Neural cell (in vitro differentiated cells): ENCODE results near the gene RSPO4. TPM values are rescaled to one million over a fixed set of nuclear protein-coding genes. Genes with fewer than 3 reads are reported as not detected.

Source experiments
- H2AFZ ChIP-seq: fragments of 200-600, 300-800 bp; sonication (generic), shearing (Covaris generic); 2 replicates; pipeline ENCODE4 v1.6.0; 2014; ENCODE audit warnings: low read depth, mild to moderate bottlenecking, antibody characterized with exemption, low read length, moderate library complexity
- H3F3A ChIP-seq: fragments of 200-600 bp; shearing (Covaris generic); 2 replicates; pipeline ENCODE4 v1.6.1; 2016; ENCODE audit warnings: mild to moderate bottlenecking, moderate library complexity, mixed read lengths, antibody characterized with exemption, low read length; ENCODE audit not compliant: insufficient read depth, poor library complexity, severe bottlenecking
- H3K27ac ChIP-seq: fragments of 200-600, 300-800 bp; sonication (generic), shearing (Covaris generic); 2 replicates; pipeline ENCODE4 v1.5.1; 2014; ENCODE audit warnings: mild to moderate bottlenecking, low read length, moderate library complexity
- H3K27me3 ChIP-seq: fragments of 300-800, 200-600 bp; sonication (generic), shearing (Covaris generic); 2 replicates; pipeline ENCODE4 v1.6.0; 2014; ENCODE audit warnings: mild to moderate bottlenecking, low read depth, low read length, moderate library complexity; ENCODE audit not compliant: insufficient read depth
- H3K36me3 ChIP-seq: fragments of 300-800, 200-600 bp; sonication (generic), shearing (Covaris generic); 2 replicates; pipeline ENCODE4 v1.5.1; 2014; ENCODE audit warnings: mild to moderate bottlenecking, antibody characterized with exemption, low read length, moderate library complexity; ENCODE audit not compliant: insufficient read depth
- H3K4me2 ChIP-seq: fragments of 300-800, 200-600 bp; sonication (generic), shearing (Covaris generic); 2 replicates; pipeline ENCODE4 v1.6.0; 2014; ENCODE audit warnings: mild to moderate bottlenecking, low read length
- H3K4me3 ChIP-seq: fragments of 300-800, 200-600 bp; sonication (generic), shearing (Covaris generic); 2 replicates; pipeline ENCODE4 v1.5.1; 2014; ENCODE audit warnings: mild to moderate bottlenecking, low read length, moderate library complexity
- H3K79me2 ChIP-seq: fragments of 200-600 bp; shearing (Covaris generic); replicated peaks from 2 replicates; pipeline ENCODE4 v1.6.0; 2014; ENCODE audit warnings: mild to moderate bottlenecking, low read length, moderate library complexity; ENCODE audit not compliant: insufficient read depth
- H3K9ac ChIP-seq: fragments of 300-800, 200-600 bp; sonication (generic), shearing (Covaris generic); 2 replicates; pipeline ENCODE4 v1.6.1; 2016; ENCODE audit warnings: mild to moderate bottlenecking, low read length, mixed read lengths
- H3K9me2 ChIP-seq: fragments of 200-600 bp; shearing (Covaris generic); 2 replicates; pipeline ENCODE4 v1.6.1; 2016; ENCODE audit warnings: mild to moderate bottlenecking, low read length, mixed read lengths; ENCODE audit not compliant: insufficient read depth
- H3K9me3 ChIP-seq: fragments of 200-600, 300-800 bp; sonication (generic), shearing (Covaris generic); 2 replicates; pipeline ENCODE4 v1.6.1; 2016; ENCODE audit warnings: mild to moderate bottlenecking, mixed run types, low read length, moderate library complexity, mixed read lengths
- H4K20me1 ChIP-seq: fragments of 200-600 bp; shearing (Covaris generic); 2 replicates; pipeline ENCODE4 v1.6.1; 2016; ENCODE audit warnings: mild to moderate bottlenecking, mixed run types; ENCODE audit not compliant: insufficient read depth
- EP300 ChIP-seq: fragments of 450-650 bp; conservative IDR thresholded peaks from 2 replicates; pipeline ENCODE4 v1.6.1; 2014; ENCODE audit warnings: antibody characterized with exemption, mild to moderate bottlenecking, moderate library complexity; ENCODE audit not compliant: poor library complexity, severe bottlenecking
- EZH2 ChIP-seq: fragments of 200-600, 300-800 bp; shearing (Covaris generic), sonication (generic); IDR thresholded peaks from 2 replicates; pipeline ENCODE4 v1.6.1; 2014; ENCODE audit warnings: antibody characterized with exemption, low read length, borderline replicate concordance, mild to moderate bottlenecking; ENCODE audit not compliant: insufficient read depth, poor library complexity, severe bottlenecking
- MXI1 ChIP-seq: fragments of 450-650 bp; conservative IDR thresholded peaks from 2 replicates; pipeline ENCODE4 v1.6.1; 2014; ENCODE audit warnings: antibody characterized with exemption, mild to moderate bottlenecking; ENCODE audit not compliant: poor library complexity, severe bottlenecking
- POLR2AphosphoS5 ChIP-seq: IDR thresholded peaks from 2 replicates; pipeline ENCODE4 v1.6.1; 2012
- RAD21 ChIP-seq: fragments of 450-650 bp; conservative IDR thresholded peaks from 2 replicates; pipeline ENCODE4 v1.6.1; 2014; ENCODE audit warnings: antibody characterized with exemption, mild to moderate bottlenecking, moderate library complexity
- SMC3 ChIP-seq: fragments of 450-650 bp; conservative IDR thresholded peaks from 2 replicates; pipeline ENCODE4 v1.6.1; 2014; ENCODE audit warnings: antibody characterized with exemption, mild to moderate bottlenecking, moderate library complexity; ENCODE audit not compliant: poor library complexity
- TAF1 ChIP-seq: IDR thresholded peaks from 2 replicates; pipeline ENCODE4 v1.6.1; 2012; ENCODE audit warnings: low read depth
- polyA plus RNA-seq: library from polyadenylated mRNA; depleted of rRNA; stranded (reverse); fragments of >200 nt; gene quantifications from 2 replicates; pipeline ENCODE4 v1.2.3, GENCODE V29; 2014
- TF ChIP-seq, protein P1 (sequence below): fragments of 450-650 bp; IDR thresholded peaks from 2 replicates; pipeline ENCODE4 v1.5.1; 2014; ENCODE audit warnings: antibody characterized with exemption, mild to moderate bottlenecking, moderate library complexity; ENCODE audit not compliant: poor library complexity, severe bottlenecking
- TF ChIP-seq, protein P2 (sequence below): IDR thresholded peaks from 2 replicates; pipeline ENCODE4 v1.6.1; 2012; ENCODE audit warnings: borderline replicate concordance

The RSPO4 gene
- polyA plus RNA-seq, 1 donor from 2014 or later, result 0.19 TPM

DNA sequence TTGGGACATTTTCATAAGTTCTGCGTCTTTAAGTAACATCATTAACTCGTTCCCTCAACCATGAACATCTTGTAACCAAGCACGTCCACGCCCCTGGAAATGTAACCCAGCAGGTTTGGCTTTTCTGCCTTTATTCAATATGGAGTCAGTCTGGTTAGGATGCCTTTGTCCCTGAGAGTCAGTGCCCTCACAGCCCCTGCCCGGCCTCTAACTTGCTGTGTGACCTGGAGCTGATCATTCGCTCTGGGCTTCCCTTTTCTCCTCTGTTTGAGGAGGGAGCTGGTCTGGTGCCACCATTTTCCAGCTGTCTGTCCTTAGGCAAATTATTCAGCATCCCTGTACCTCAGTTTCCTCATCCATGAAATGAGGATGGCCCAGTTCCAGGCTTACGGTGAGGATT, 59.5 kb downstream of the RSPO4 start:
- H3K9me3 ChIP-seq, result no peaks in the 10 kb centered on the region
- TF ChIP-seq POLR2AphosphoS5 (no peak), EP300 (no peak), RAD21 (no peak), MXI1 (no peak), EZH2 (no peak), SMC3 (no peak), TAF1 (no peak)
- TF ChIP-seq, protein P1, sequence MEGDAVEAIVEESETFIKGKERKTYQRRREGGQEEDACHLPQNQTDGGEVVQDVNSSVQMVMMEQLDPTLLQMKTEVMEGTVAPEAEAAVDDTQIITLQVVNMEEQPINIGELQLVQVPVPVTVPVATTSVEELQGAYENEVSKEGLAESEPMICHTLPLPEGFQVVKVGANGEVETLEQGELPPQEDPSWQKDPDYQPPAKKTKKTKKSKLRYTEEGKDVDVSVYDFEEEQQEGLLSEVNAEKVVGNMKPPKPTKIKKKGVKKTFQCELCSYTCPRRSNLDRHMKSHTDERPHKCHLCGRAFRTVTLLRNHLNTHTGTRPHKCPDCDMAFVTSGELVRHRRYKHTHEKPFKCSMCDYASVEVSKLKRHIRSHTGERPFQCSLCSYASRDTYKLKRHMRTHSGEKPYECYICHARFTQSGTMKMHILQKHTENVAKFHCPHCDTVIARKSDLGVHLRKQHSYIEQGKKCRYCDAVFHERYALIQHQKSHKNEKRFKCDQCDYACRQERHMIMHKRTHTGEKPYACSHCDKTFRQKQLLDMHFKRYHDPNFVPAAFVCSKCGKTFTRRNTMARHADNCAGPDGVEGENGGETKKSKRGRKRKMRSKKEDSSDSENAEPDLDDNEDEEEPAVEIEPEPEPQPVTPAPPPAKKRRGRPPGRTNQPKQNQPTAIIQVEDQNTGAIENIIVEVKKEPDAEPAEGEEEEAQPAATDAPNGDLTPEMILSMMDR, result no peak
- TF ChIP-seq, protein P2, sequence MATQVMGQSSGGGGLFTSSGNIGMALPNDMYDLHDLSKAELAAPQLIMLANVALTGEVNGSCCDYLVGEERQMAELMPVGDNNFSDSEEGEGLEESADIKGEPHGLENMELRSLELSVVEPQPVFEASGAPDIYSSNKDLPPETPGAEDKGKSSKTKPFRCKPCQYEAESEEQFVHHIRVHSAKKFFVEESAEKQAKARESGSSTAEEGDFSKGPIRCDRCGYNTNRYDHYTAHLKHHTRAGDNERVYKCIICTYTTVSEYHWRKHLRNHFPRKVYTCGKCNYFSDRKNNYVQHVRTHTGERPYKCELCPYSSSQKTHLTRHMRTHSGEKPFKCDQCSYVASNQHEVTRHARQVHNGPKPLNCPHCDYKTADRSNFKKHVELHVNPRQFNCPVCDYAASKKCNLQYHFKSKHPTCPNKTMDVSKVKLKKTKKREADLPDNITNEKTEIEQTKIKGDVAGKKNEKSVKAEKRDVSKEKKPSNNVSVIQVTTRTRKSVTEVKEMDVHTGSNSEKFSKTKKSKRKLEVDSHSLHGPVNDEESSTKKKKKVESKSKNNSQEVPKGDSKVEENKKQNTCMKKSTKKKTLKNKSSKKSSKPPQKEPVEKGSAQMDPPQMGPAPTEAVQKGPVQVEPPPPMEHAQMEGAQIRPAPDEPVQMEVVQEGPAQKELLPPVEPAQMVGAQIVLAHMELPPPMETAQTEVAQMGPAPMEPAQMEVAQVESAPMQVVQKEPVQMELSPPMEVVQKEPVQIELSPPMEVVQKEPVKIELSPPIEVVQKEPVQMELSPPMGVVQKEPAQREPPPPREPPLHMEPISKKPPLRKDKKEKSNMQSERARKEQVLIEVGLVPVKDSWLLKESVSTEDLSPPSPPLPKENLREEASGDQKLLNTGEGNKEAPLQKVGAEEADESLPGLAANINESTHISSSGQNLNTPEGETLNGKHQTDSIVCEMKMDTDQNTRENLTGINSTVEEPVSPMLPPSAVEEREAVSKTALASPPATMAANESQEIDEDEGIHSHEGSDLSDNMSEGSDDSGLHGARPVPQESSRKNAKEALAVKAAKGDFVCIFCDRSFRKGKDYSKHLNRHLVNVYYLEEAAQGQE, result no peak
- no peaks in the 10 kb centered on the region for H3F3A ChIP-seq
- no peak overlapping the region for H3K4me3 ChIP-seq
- no peaks in the 10 kb centered on the region for H3K27me3 ChIP-seq
- H3K9me2 ChIP-seq, result no peaks in the 10 kb centered on the region
- no peak overlapping the region for H3K4me2 ChIP-seq
- no peaks in the 10 kb centered on the region for H3K79me2 ChIP-seq
- H3K36me3 ChIP-seq, result no peaks in the 10 kb centered on the region
- H2AFZ ChIP-seq, result no peak overlapping the region
- no peaks in the 10 kb centered on the region for H4K20me1 ChIP-seq
- H3K9ac ChIP-seq, result no peak overlapping the region
- no peak overlapping the region for H3K27ac ChIP-seq

- no peak overlapping the region for H3K27ac ChIP-seq
- no peaks in the 10 kb centered on the region for H3F3A ChIP-seq
- H3K9me2 ChIP-seq, result no peaks in the 10 kb centered on the region
- H3K27me3 ChIP-seq, result no peaks in the 10 kb centered on the region
- TF ChIP-seq MXI1 (no peak), SMC3 (no peak), TAF1 (no peak), EZH2 (no peak), EP300 (no peak), POLR2AphosphoS5 (no peak), RAD21 (no peak)
- TF ChIP-seq, protein P1, result no peak
- TF ChIP-seq, protein P2, result no peak
- no peak overlapping the region for H2AFZ ChIP-seq
- no peak overlapping the region for H3K4me3 ChIP-seq
- H3K9me3 ChIP-seq, result no peaks in the 10 kb centered on the region
- H3K4me2 ChIP-seq, result no peak overlapping the region
- no peak overlapping the region for H3K9ac ChIP-seq
- H3K79me2 ChIP-seq, result no peaks in the 10 kb centered on the region
- H3K36me3 ChIP-seq, result no peaks in the 10 kb centered on the region
- H4K20me1 ChIP-seq, result no peaks in the 10 kb centered on the region
Measured at GRCh38 chr20:940926-941325, 61.2 kb downstream of the RSPO4 start.
